HL-60 (cell line): ENCODE data around the gene ERLEC1.

Source experiments
- DNase-seq, 2 experiments: peaks; one replicate each; pipeline ENCODE4 v3.0.0-alpha.2; 2010 to 2020; ENCODE audit warnings: low read depth in 1 of 2, low spot score in 1 of 2
- H3K27ac ChIP-seq: fragments of 250-450 bp; sonication (Bioruptor Pico); replicated peaks from 2 replicates; pipeline ENCODE4 v1.5.1; 2020; ENCODE audit warnings: mild to moderate bottlenecking, moderate library complexity
- H3K27me3 ChIP-seq: fragments of 250-450 bp; sonication (Bioruptor Pico); 2 replicates; pipeline ENCODE4 v1.5.1; 2021; ENCODE audit warnings: mild to moderate bottlenecking, moderate library complexity; ENCODE audit not compliant: insufficient read depth, poor library complexity, severe bottlenecking
- H3K4me3 ChIP-seq: replicated peaks from 2 replicates; pipeline ENCODE4 v1.5.1; 2011; ENCODE audit warnings: mild to moderate bottlenecking, control low read depth, low read length; ENCODE audit not compliant: insufficient read depth
- GABPA ChIP-seq: IDR thresholded peaks from 2 replicates; pipeline ENCODE4 v1.6.1; 2012; ENCODE audit warnings: low read depth
- POLR2AphosphoS5 ChIP-seq: IDR thresholded peaks from 2 replicates; pipeline ENCODE4 v1.6.1; 2012; ENCODE audit warnings: low read depth
- SPI1 ChIP-seq: IDR thresholded peaks from 2 replicates; pipeline ENCODE4 v1.6.1; 2012; ENCODE audit warnings: low read depth, mild to moderate bottlenecking, borderline replicate concordance
- microRNA-seq: library from miRNA; unstranded; fragments of <30 nt; microRNA quantifications from one replicate; pipeline ENCODE4, GENCODE V29; 2018
- TF ChIP-seq, protein P1 (sequence below): IDR thresholded peaks from 2 replicates; pipeline ENCODE4 v1.6.1; 2012; ENCODE audit warnings: low read depth; ENCODE audit not compliant: insufficient replicate concordance
- TF ChIP-seq, protein P2 (sequence below): IDR thresholded peaks from one replicate; pipeline ENCODE4 v1.5.1; 2011; ENCODE audit warnings: low read length, control low read depth, inconsistent platforms; ENCODE audit not compliant: insufficient read depth

The ERLEC1 gene

DNA sequence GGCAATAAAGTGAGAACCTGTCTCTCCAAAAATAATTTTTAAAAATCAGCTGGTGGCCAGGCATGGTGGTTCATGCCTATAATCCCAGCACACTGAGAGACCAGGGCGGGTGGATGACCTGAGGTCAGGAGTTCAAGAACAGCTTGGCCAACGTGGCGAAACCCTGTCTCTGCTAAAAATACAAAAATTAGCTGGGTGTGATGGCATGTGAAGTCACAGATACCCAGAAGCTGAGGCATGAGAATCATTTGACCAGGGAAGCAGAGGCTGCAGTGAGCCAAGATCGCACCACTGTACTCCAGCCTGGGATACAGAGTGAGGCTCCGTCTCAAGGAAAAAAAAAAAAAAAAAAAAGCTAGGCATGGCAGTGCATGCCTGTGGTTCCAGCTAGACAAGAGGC is 80.3 kb downstream of the ERLEC1 start:
- Histone ChIP-seq H3K27ac (no peak overlapping the region), H3K27me3 (no peaks in the 10 kb centered on the region), H3K4me3 (no peak overlapping the region)
- DNase-seq = no peak
- TF ChIP-seq GABPA (no peak), SPI1 (no peak), POLR2AphosphoS5 (no peak)
- TF ChIP-seq, protein P1, sequence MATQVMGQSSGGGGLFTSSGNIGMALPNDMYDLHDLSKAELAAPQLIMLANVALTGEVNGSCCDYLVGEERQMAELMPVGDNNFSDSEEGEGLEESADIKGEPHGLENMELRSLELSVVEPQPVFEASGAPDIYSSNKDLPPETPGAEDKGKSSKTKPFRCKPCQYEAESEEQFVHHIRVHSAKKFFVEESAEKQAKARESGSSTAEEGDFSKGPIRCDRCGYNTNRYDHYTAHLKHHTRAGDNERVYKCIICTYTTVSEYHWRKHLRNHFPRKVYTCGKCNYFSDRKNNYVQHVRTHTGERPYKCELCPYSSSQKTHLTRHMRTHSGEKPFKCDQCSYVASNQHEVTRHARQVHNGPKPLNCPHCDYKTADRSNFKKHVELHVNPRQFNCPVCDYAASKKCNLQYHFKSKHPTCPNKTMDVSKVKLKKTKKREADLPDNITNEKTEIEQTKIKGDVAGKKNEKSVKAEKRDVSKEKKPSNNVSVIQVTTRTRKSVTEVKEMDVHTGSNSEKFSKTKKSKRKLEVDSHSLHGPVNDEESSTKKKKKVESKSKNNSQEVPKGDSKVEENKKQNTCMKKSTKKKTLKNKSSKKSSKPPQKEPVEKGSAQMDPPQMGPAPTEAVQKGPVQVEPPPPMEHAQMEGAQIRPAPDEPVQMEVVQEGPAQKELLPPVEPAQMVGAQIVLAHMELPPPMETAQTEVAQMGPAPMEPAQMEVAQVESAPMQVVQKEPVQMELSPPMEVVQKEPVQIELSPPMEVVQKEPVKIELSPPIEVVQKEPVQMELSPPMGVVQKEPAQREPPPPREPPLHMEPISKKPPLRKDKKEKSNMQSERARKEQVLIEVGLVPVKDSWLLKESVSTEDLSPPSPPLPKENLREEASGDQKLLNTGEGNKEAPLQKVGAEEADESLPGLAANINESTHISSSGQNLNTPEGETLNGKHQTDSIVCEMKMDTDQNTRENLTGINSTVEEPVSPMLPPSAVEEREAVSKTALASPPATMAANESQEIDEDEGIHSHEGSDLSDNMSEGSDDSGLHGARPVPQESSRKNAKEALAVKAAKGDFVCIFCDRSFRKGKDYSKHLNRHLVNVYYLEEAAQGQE = no peak
- TF ChIP-seq, protein P2, sequence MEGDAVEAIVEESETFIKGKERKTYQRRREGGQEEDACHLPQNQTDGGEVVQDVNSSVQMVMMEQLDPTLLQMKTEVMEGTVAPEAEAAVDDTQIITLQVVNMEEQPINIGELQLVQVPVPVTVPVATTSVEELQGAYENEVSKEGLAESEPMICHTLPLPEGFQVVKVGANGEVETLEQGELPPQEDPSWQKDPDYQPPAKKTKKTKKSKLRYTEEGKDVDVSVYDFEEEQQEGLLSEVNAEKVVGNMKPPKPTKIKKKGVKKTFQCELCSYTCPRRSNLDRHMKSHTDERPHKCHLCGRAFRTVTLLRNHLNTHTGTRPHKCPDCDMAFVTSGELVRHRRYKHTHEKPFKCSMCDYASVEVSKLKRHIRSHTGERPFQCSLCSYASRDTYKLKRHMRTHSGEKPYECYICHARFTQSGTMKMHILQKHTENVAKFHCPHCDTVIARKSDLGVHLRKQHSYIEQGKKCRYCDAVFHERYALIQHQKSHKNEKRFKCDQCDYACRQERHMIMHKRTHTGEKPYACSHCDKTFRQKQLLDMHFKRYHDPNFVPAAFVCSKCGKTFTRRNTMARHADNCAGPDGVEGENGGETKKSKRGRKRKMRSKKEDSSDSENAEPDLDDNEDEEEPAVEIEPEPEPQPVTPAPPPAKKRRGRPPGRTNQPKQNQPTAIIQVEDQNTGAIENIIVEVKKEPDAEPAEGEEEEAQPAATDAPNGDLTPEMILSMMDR = no peak

DNA sequence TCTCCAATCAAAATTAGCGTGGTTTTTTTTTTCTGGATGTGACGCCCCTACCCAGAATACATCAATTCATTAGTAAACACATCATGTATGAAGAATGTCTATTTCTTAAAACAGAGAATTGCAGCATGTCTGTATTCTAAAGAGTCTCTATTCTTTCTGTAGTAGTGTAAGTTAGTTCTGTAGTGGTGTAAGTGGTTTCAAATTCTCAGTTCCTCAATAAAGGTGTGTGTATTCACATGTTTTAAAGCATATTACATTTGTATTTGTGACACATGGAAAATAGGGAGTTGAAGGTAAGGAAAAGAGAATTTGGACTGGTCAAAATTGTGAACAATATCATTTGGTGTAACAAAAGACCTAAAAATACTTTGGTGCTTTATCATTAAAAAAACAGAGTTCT is 80.9 kb downstream of the ERLEC1 start:
- TF ChIP-seq, protein P1 = no peak
- TF ChIP-seq POLR2AphosphoS5 (no peak), SPI1 (no peak), GABPA (no peak)
- TF ChIP-seq, protein P2 = no peak
- no peaks in the 10 kb centered on the region for H3K27me3 ChIP-seq
- DNase-seq = no peak
- no peak overlapping the region for H3K4me3 ChIP-seq
- H3K27ac ChIP-seq = no peak overlapping the region

Small RNA genes within 50 kb of the gene (microRNA-seq; reads per million reads assigned to microRNA genes)
- gene MIR3682 = 2.1 reads per million
